CD4-positive, alpha-beta T cell treated with Interleukin-6 at 100 ng/mL for 8 hours (primary cell): ENCODE results near the gene CYP27A1.
"Not testable (repeated sequence)": the region's sequence is repeated elsewhere in the genome, so short reads cannot be mapped to it uniquely, and the experiment has no call there.

ENCODE experiments used
- DNase-seq: peaks from one replicate; pipeline ENCODE4 v3.0.0-alpha.2; 2020; ENCODE audit warnings: mixed read lengths, low spot score

Gene CYP27A1

GRCh38 chr2:218781691-218782527 is at the start of gene CYP27A1:
Gene CYP27A1 (plus strand): TSS chr2:218782147. CDS start chr2:218782183, 36 bp downstream.
- no peak for DNase-seq

- no peak for DNase-seq
These were observed 49.2 kb upstream of the CYP27A1 start for GRCh38 chr2:218732761-218733158.

GRCh38 chr2:218733171-218734021 is 48.6 kb upstream of the CYP27A1 start:
- no peak for DNase-seq

- DNase-seq: no peak
These were observed 47.6 kb upstream of the CYP27A1 start for GRCh38 chr2:218734190-218734975.

- no peak for DNase-seq
These were observed 45.4 kb upstream of the CYP27A1 start for GRCh38 chr2:218736531-218736930.

- DNase-seq: no peak
These were observed 38.9 kb upstream of the CYP27A1 start for GRCh38 chr2:218743068-218743467.

GRCh38 chr2:218744615-218745014 is 37.3 kb upstream of the CYP27A1 start:
- DNase-seq: no peak

GRCh38 chr2:218745160-218745558 is 36.8 kb upstream of the CYP27A1 start:
- no peak for DNase-seq

- no peak for DNase-seq
These were observed 36.1 kb upstream of the CYP27A1 start for GRCh38 chr2:218745559-218746469.

GRCh38 chr2:218746470-218746795 is 35.5 kb upstream of the CYP27A1 start:
- no peak for DNase-seq

GRCh38 chr2:218746960-218747359 is 35.0 kb upstream of the CYP27A1 start:
- DNase-seq: no peak

- DNase-seq: no peak
These were observed 33.1 kb upstream of the CYP27A1 start for GRCh38 chr2:218748741-218749441.

GRCh38 chr2:218754201-218754600 is 27.7 kb upstream of the CYP27A1 start:
- no peak for DNase-seq

- no peak for DNase-seq
These were observed 27.2 kb upstream of the CYP27A1 start for GRCh38 chr2:218754781-218755180.

GRCh38 chr2:218755198-218755566 is 26.8 kb upstream of the CYP27A1 start:
- no peak for DNase-seq

- DNase-seq: no peak
These were observed 26.2 kb upstream of the CYP27A1 start for GRCh38 chr2:218755567-218756404.

GRCh38 chr2:218756599-218757377 is 25.2 kb upstream of the CYP27A1 start:
- DNase-seq: no peak

GRCh38 chr2:218761795-218762194 is 20.2 kb upstream of the CYP27A1 start:
- DNase-seq: no peak

- DNase-seq: not testable (repeated sequence)
These were observed 9.2 kb upstream of the CYP27A1 start for GRCh38 chr2:218772759-218773158.
